OCI-LY3 (cell line): Measurements from ENCODE around the gene IFT88.

ENCODE experiments used
- H2AFZ ChIP-seq: fragments of 200-600, 300-600 bp; shearing (Covaris generic); 2 replicates; pipeline ENCODE4 v1.6.0; 2014; ENCODE audit warnings: antibody characterized with exemption, low read depth, low read length
- H3K27ac ChIP-seq: fragments of 200-600, 300-600 bp; sonication (generic); 2 replicates; pipeline ENCODE4 v1.5.1; 2014; ENCODE audit warnings: mild to moderate bottlenecking, low read length, moderate library complexity, mixed read lengths
- H3K27me3 ChIP-seq: fragments of 200-600, 300-600 bp; sonication (generic); 2 replicates; pipeline ENCODE4 v1.6.1; 2014; ENCODE audit warnings: low read depth, low read length, mixed read lengths
- H3K36me3 ChIP-seq: fragments of 200-600, 300-600 bp; sonication (generic); replicated peaks from 2 replicates; pipeline ENCODE3; 2014; ENCODE audit warnings: low read depth, low read length, mixed read lengths
- H3K4me1 ChIP-seq: fragments of 300-600, 200-600 bp; sonication (generic); 2 replicates; pipeline ENCODE4 v1.6.1; 2014; ENCODE audit warnings: low read length, mixed read lengths
- H3K4me2 ChIP-seq: fragments of 200-600, 300-600 bp; sonication (generic); 2 replicates; pipeline ENCODE4 v1.6.1; 2014; ENCODE audit warnings: low read length, mixed read lengths
- H3K4me3 ChIP-seq: fragments of 300-600, 200-600 bp; sonication (generic); 2 replicates; pipeline ENCODE4 v1.5.1; 2014; ENCODE audit warnings: antibody characterized with exemption, mild to moderate bottlenecking, low read length, moderate library complexity
- H3K79me2 ChIP-seq: fragments of 300-600, 200-600 bp; shearing (Covaris generic); 2 replicates; pipeline ENCODE4 v1.6.1; 2014; ENCODE audit warnings: mild to moderate bottlenecking, low read length, mixed read lengths
- H3K9ac ChIP-seq: fragments of 300-600, 200-600 bp; shearing (Covaris generic); 2 replicates; pipeline ENCODE4 v1.6.0; 2014; ENCODE audit warnings: mild to moderate bottlenecking, low read length, moderate library complexity
- H3K9me3 ChIP-seq: fragments of 200-600, 300-600 bp; shearing (Covaris generic); 2 replicates; pipeline ENCODE4 v1.6.1; 2014; ENCODE audit warnings: low read length, mixed read lengths; ENCODE audit not compliant: insufficient read depth
- H4K20me1 ChIP-seq: fragments of 200-600, 300-600 bp; sonication (generic); 2 replicates; pipeline ENCODE4 v1.6.1; 2016; ENCODE audit warnings: low read length, mixed read lengths; ENCODE audit not compliant: insufficient read depth
- EZH2phosphoT487 ChIP-seq: fragments of 200-600 bp; shearing (Covaris generic); IDR thresholded peaks from 2 replicates; pipeline ENCODE4 v1.6.1; 2018; ENCODE audit warnings: antibody characterized with exemption, mixed run types, low read depth
- TF ChIP-seq, protein P1 (sequence below): fragments of 200-600, 300-600 bp; sonication (generic); IDR thresholded peaks from 2 replicates; pipeline ENCODE4 v1.5.1; 2014; ENCODE audit warnings: antibody characterized with exemption, low read length, low read depth

Gene IFT88

DNA sequence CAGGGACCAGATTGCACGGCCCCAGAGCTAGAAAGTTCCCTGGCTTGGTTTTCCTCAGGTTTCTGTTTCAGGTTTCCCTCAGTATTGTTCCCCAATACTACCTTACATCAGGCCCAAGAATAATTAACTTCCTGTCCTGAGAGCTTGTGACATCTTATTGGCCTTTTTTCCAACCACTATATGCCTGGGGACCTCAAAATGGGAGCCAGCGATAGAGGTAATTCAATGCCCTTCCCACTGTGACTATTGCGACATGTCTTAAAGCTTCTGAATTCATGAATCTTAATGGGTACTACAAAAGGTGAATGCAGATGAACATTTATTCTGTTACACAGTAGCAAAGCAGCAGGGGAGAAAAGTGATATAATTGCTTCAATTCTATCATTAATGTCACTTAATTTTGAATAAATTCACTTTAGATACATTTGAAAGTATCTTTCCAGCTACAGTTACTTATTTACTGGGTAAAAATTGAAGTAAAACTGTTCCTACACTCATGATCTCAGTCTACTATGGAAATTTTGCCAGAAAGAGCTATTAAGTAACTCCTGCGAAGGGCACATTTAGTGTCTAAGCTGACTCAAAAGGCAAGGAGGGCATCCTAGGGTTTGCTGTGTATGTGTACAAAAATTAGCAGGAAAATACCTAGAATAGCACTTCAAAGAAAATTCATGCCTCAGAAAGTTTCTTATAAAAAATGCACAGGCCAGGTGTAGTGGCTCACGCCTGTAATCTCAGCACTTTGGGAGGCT is 45.4 kb upstream of the IFT88 start:
- Histone ChIP-seq H2AFZ (no peak overlapping the region), H3K4me3 (no peak overlapping the region), H4K20me1 (no peaks in the 10 kb centered on the region), H3K36me3 (no peaks in the 10 kb centered on the region), H3K27ac (no peak overlapping the region), H3K9me3 (no peaks in the 10 kb centered on the region), H3K9ac (no peak overlapping the region), H3K27me3 (no peaks in the 10 kb centered on the region), H3K4me1 (peaks cover 14% of the 10 kb centered on the region), H3K4me2 (no peak overlapping the region), H3K79me2 (peaks cover 5% of the 10 kb centered on the region; the same call in 1 of the 2 replicates)
- TF ChIP-seq EZH2phosphoT487 = no peak
- TF ChIP-seq, protein P1, sequence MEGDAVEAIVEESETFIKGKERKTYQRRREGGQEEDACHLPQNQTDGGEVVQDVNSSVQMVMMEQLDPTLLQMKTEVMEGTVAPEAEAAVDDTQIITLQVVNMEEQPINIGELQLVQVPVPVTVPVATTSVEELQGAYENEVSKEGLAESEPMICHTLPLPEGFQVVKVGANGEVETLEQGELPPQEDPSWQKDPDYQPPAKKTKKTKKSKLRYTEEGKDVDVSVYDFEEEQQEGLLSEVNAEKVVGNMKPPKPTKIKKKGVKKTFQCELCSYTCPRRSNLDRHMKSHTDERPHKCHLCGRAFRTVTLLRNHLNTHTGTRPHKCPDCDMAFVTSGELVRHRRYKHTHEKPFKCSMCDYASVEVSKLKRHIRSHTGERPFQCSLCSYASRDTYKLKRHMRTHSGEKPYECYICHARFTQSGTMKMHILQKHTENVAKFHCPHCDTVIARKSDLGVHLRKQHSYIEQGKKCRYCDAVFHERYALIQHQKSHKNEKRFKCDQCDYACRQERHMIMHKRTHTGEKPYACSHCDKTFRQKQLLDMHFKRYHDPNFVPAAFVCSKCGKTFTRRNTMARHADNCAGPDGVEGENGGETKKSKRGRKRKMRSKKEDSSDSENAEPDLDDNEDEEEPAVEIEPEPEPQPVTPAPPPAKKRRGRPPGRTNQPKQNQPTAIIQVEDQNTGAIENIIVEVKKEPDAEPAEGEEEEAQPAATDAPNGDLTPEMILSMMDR = no peak

DNA sequence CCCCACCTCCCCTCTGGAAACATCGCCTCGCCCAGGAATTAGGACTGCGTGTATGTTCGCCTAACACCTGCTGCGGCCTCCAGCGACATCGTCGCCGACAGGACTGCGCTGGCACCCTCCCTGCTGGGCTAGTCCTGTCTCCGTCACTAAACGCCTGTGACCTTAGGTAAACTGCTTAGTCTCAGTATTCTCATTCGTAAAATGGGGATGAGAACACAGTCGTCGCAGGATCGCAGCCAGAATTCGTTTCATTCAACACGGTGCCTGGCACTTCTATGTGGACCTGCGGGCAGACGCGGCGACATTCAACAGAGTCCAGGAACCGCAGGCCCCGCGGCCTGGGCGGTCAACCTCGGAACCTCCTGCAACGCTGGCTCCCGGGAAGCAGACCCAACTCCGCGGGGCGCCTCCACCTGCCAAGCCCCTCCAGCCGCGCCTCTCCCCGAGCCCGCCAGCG is 41.8 kb upstream of the IFT88 start:
- peak overlapping the region; percentile 77 for H3K4me3 ChIP-seq
- H3K9me3 ChIP-seq = no peaks in the 10 kb centered on the region
- no peak for TF ChIP-seq EZH2phosphoT487
- TF ChIP-seq, protein P1 = no peak
- H2AFZ ChIP-seq = peak overlapping the region; percentile 73
- H3K4me1 ChIP-seq = peaks cover 29% of the 10 kb centered on the region
- no peaks in the 10 kb centered on the region for H3K36me3 ChIP-seq
- no peak overlapping the region for H3K27ac ChIP-seq
- H4K20me1 ChIP-seq = no peaks in the 10 kb centered on the region
- H3K4me2 ChIP-seq = peak overlapping the region; percentile 69
- peak overlapping the region; percentile 85 for H3K9ac ChIP-seq
- H3K79me2 ChIP-seq = peaks cover 5% of the 10 kb centered on the region; the same call in 1 of the 2 replicates
- no peaks in the 10 kb centered on the region for H3K27me3 ChIP-seq

DNA sequence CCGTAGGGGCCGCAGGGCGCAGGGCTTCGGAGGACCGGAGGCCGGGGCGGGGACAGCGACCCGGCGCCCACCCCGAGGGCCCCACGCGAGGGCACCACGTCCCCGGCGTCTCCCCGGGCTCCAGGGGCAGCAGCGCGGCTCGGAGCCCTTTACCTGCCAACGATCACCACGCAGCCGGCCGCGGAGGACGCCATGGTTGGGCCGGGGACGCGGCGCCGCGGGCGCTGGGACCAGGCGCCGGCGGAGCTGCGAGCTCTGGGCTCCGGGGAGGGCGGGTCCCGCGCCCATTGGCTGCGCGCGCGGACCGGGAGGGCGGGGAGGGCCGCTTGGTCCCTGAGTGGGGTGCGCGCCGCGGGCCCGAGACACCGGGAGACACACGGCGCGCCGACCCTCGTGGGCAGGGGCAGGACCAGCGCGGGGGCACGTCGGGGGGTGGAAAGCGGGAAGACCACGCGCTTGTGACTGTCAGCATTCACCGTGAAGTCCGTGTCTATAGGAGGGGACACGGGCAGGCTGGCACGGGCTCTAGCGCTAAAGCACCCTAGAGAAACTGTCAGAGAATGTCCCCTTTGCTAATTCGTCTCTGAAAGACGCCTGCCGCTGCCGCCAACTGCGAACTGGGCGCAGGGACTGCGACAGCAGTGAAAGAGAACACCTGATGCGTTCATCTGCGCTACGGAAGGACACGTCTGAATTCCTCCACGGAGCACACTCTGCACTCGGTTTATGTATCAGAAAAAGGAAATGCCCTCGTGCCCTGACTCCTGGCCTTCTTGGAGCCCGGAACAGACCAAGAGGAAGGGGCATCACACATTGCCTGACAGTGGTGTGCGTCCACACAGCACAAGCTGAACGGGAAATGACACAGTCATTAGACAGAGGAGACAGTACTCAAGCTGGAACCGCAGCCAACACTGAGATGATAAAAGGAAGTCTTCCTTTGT is 41.1 kb upstream of the IFT88 start, which contains the start of gene CRYL1:
CRYL1 (minus strand) TSS at position 257 of the 944 bp plus-strand sequence; CDS start at position 194, 63 bp downstream.
- H3K4me1 ChIP-seq = peaks cover 29% of the 10 kb centered on the region
- peaks cover 6% of the 10 kb centered on the region; the same call in 1 of the 2 replicates for H3K9me3 ChIP-seq
- peak within 1 kb of the TSS; percentile 69 for H3K4me2 ChIP-seq
- H3K79me2 ChIP-seq = peaks cover 5% of the 10 kb centered on the region; the same call in 1 of the 2 replicates
- H3K4me3 ChIP-seq = peak within 1 kb of the TSS; percentile 77
- H2AFZ ChIP-seq = peak within 1 kb of the TSS; percentile 73
- no peaks in the 10 kb centered on the region for H4K20me1 ChIP-seq
- H3K36me3 ChIP-seq = no peaks in the 10 kb centered on the region
- H3K9ac ChIP-seq = peak within 1 kb of the TSS; percentile 85
- peak within 1 kb of the TSS; percentile 57 for H3K27ac ChIP-seq
- H3K27me3 ChIP-seq = no peaks in the 10 kb centered on the region
- TF ChIP-seq, protein P1 = no peak

DNA sequence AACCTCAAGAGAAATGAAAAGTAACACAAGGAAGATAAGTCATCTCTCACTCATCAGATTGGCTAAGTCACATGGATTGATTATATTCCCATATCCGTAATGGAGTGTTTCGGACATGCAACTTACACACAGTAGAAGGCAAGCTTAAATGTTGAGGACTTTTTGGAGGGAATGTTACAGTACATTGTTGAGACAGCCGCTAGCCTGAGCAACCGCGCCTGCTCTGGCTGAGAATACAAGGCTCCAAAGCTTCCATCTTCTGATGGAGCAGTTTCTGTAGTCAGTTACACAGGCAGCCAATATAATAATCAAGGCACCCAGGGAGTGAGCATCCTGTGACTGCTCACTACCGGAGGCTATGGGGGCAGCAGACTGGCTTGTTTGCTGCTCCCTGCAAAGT is 40.3 kb upstream of the IFT88 start:
- peak overlapping the region; percentile 71 for H2AFZ ChIP-seq
- peak overlapping the region; percentile 77 for H3K4me3 ChIP-seq
- peak overlapping the region; percentile 57 for H3K27ac ChIP-seq
- H3K79me2 ChIP-seq = peaks cover 5% of the 10 kb centered on the region; the same call in 1 of the 2 replicates
- peaks cover 10% of the 10 kb centered on the region; the same call in 1 of the 2 replicates for H3K9me3 ChIP-seq
- H4K20me1 ChIP-seq = no peaks in the 10 kb centered on the region
- no peaks in the 10 kb centered on the region for H3K27me3 ChIP-seq
- no peaks in the 10 kb centered on the region for H3K36me3 ChIP-seq
- peak overlapping the region; percentile 85 for H3K9ac ChIP-seq
- H3K4me1 ChIP-seq = peaks cover 25% of the 10 kb centered on the region
- TF ChIP-seq, protein P1 = no peak
- no peak for TF ChIP-seq EZH2phosphoT487
- H3K4me2 ChIP-seq = peak overlapping the region; percentile 69
